ENCODE results near the gene PTBP2.

DNA sequence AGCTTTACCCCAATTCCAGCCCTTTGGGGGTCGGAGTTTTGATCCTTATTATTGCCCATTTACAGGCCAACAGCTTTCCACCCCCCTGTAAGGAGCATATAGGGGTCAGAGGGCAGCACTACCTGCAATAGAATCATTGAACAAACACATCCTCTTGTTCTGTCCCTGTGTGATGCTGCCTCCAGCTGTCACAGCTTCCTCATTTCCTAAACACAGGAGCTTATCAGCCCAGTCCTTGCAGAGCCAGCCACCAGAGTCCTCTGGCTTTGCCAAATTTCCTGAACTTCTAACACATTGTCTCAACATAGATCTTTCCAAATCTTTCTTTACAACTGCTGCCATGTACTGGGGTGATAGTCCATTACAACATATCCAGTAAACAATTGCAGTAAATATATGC lies 32.8 kb upstream of the PTBP2 start:
- TF ChIP-seq CTCF (IDR thresholded peaks at IDR 0.05) (peak; percentile 35), EZH2 (IDR thresholded peaks at IDR 0.05) (no peak), EZH2phosphoT487 (IDR thresholded peaks at IDR 0.05) (no peak)
